Central memory CD4-positive, alpha-beta T cell (primary cell): ENCODE measurements around the gene C20orf202.
"Not testable (repeated sequence)": the region's sequence is repeated elsewhere in the genome, so short reads cannot be mapped to it uniquely, and the experiment has no call there.

Experiments used
- DNase-seq: peaks from one replicate; pipeline ENCODE4 v3.0.0; 2022

The C20orf202 gene

GRCh38 chr20:1209447-1210387 lies 6.5 kb downstream of the C20orf202 start:
- no peak for DNase-seq

GRCh38 chr20:1210501-1210900 lies 7.2 kb downstream of the C20orf202 start:
- DNase-seq, result no peak

GRCh38 chr20:1212023-1212422 lies 8.8 kb downstream of the C20orf202 start:
- DNase-seq, result no peak

GRCh38 chr20:1212607-1213396 lies 9.5 kb downstream of the C20orf202 start:
- peak; percentile 56 for DNase-seq

GRCh38 chr20:1214838-1215261 lies 11.6 kb downstream of the C20orf202 start:
- no peak for DNase-seq

- DNase-seq, result no peak
These were observed 12.3 kb downstream of the C20orf202 start for GRCh38 chr20:1215386-1216170.

- not testable (repeated sequence) for DNase-seq
These were observed 13.5 kb downstream of the C20orf202 start for GRCh38 chr20:1216527-1217427.

- DNase-seq, result not testable (repeated sequence)
These were observed 19.5 kb downstream of the C20orf202 start for GRCh38 chr20:1222750-1223149.

- DNase-seq, result no peak
These were observed 21.1 kb downstream of the C20orf202 start for GRCh38 chr20:1224205-1224890.

GRCh38 chr20:1225263-1225782 lies 22.1 kb downstream of the C20orf202 start:
- DNase-seq, result no peak

GRCh38 chr20:1225783-1226654 lies 22.8 kb downstream of the C20orf202 start, which contains the start of gene RAD21L1:
TSS of gene RAD21L1 (plus strand) at chr20:1226044. CDS start at chr20:1228454, 2,410 bp downstream.
- peak; percentile 65 for DNase-seq

GRCh38 chr20:1229541-1229940 lies 26.3 kb downstream of the C20orf202 start:
- DNase-seq, result no peak

GRCh38 chr20:1232286-1233111 lies 29.2 kb downstream of the C20orf202 start:
- DNase-seq, result no peak

- no peak for DNase-seq
These were observed 37.3 kb downstream of the C20orf202 start for GRCh38 chr20:1240549-1240948.

- no peak for DNase-seq
These were observed 38.2 kb downstream of the C20orf202 start for GRCh38 chr20:1241456-1241855.

GRCh38 chr20:1242099-1242498 lies 38.8 kb downstream of the C20orf202 start:
- no peak for DNase-seq

- DNase-seq, result no peak
These were observed 39.3 kb downstream of the C20orf202 start for GRCh38 chr20:1242530-1242929.

GRCh38 chr20:1245578-1245977 lies 42.3 kb downstream of the C20orf202 start:
- DNase-seq, result no peak

GRCh38 chr20:1247689-1248088 lies 44.4 kb downstream of the C20orf202 start:
- DNase-seq, result no peak
